Measurements from ENCODE around the gene STK32B.

The STK32B gene

GRCh38 chr4:5376015-5376414, 324.7 kb downstream of the STK32B start:
- no peak for TF ChIP-seq CTCF (conservative IDR thresholded peaks at IDR 0.05; ENCODE audit: low read depth, low read length)
- no peak for DNase-seq (ENCODE audit: low read depth)
- no peak overlapping the region for H3K4me3 ChIP-seq (ENCODE audit: low read depth, low read length)

- peak; percentile 31 for TF ChIP-seq CTCF (conservative IDR thresholded peaks at IDR 0.05; ENCODE audit: low read depth, low read length)
- DNase-seq (ENCODE audit: low read depth): peak; percentile 19
- no peak overlapping the region for H3K4me3 ChIP-seq (ENCODE audit: low read depth, low read length)
Measured at GRCh38 chr4:5378002-5378401, 326.7 kb downstream of the STK32B start.

GRCh38 chr4:5379895-5380294, 328.6 kb downstream of the STK32B start:
- no peak overlapping the region for H3K4me3 ChIP-seq (ENCODE audit: low read depth, low read length)
- no peak for TF ChIP-seq CTCF (conservative IDR thresholded peaks at IDR 0.05; ENCODE audit: low read depth, low read length)
- no peak for DNase-seq (ENCODE audit: low read depth)

- no peak overlapping the region for H3K4me3 ChIP-seq (ENCODE audit: low read depth, low read length)
- peak; percentile 67 for DNase-seq (ENCODE audit: low read depth)
- TF ChIP-seq CTCF (conservative IDR thresholded peaks at IDR 0.05; ENCODE audit: low read depth, low read length): no peak
Measured at GRCh38 chr4:5381961-5382441, 330.7 kb downstream of the STK32B start.

- DNase-seq (ENCODE audit: low read depth): no peak
- no peak overlapping the region for H3K4me3 ChIP-seq (ENCODE audit: low read depth, low read length)
- no peak for TF ChIP-seq CTCF (conservative IDR thresholded peaks at IDR 0.05; ENCODE audit: low read depth, low read length)
Measured at GRCh38 chr4:5383191-5383980, 332.1 kb downstream of the STK32B start.

GRCh38 chr4:5385741-5386311, 334.5 kb downstream of the STK32B start:
- DNase-seq (ENCODE audit: low read depth): no peak
- TF ChIP-seq CTCF (conservative IDR thresholded peaks at IDR 0.05; ENCODE audit: low read depth, low read length): no peak
- H3K4me3 ChIP-seq (ENCODE audit: low read depth, low read length): no peak overlapping the region
